ENCODE data around the gene ZNRF3. TPM values are rescaled to one million over a fixed set of nuclear protein-coding genes. Genes with fewer than 3 reads are reported as not detected.
A peak's percentile ranks its signal among the peaks of the same experiment; 100 is the strongest.
"Not testable (repeated sequence)": the region's sequence is repeated elsewhere in the genome, so short reads cannot be mapped to it uniquely, and the experiment has no call there.

The ZNRF3 gene
- total RNA-seq, 1 donor from 2014 or later = 2.6 TPM

- no peak for DNase-seq
Measured at GRCh38 chr22:29012952-29013351, 129.6 kb downstream of the ZNRF3 start.

DNA sequence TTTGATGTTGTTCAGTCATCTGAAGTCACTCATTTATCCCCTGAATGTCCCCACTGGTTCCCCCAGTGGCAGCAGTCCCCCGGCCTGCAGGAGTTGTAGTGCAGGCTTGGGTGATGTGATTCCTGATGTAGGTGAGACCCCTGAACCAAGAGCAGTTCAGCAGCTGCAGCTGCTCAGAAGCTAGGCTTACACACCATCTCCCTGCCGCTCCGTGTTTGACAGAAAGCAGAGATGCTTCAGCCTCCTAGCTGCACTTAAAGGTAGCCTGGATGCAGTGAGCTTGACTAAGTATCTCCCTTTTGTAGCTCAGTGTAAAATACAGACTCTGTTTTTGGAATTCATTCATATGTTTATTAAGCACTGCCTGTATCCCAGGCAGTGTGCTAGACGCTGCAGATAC lies 130.9 kb downstream of the ZNRF3 start:
- DNase-seq = no peak

DNA sequence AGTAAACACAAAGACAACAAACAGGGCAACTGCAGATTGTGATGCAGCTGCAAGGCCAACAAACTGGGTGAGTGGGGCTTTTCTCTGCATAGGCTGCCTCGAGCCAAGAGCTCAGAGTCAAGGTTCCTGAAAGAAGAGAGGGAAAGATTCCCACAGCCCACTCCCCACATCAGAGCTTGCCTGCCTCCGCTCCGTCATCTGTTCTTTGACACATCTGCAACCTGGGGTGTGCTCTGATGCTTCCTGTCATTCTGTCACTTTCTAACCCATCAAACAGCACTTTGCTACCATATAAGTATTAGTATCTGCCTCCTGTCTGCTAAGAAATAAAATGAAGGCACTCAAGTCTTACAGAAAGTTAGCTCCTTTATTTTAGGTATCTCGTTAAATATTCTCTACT lies 131.4 kb downstream of the ZNRF3 start:
- no peak for DNase-seq

GRCh38 chr22:29016067-29016938 lies 132.9 kb downstream of the ZNRF3 start:
- no peak for DNase-seq

- DNase-seq = no peak
Measured at GRCh38 chr22:29018293-29019189, 135.2 kb downstream of the ZNRF3 start.

DNA sequence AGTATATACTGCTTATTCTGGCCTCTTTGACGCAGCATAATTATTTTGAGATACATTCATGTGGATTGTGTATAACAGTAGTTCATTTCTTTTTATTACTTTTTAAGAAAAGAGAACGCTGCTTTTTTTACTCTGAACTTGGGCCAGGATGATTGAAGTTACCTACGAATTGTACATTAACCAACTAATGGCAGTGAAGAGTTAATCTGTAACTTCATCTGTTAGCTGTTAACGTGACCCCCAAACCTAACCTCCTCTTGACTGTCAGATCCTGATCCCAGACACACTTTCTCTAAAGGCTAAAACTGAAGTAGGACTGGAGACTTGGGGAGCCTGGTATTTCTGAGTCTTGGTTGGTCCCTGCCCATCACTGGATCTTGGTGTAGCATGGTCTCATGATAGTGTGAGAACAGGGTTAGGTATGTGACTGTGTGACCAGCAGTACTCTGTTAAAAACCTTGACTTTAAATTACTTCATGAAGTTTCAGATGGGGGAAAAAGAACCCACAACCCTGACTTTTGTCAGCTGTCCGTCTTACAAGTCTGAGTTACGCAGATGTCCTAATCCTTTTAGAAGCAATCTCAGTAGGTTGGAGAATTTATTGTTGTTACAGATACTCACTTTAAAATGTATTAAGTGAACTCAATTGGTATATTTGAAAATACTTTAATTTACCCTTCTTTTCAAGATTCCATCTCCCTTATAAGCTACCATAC lies 138.9 kb downstream of the ZNRF3 start:
- DNase-seq = no peak

GRCh38 chr22:29023172-29023796 lies 139.9 kb downstream of the ZNRF3 start:
- no peak for DNase-seq

- DNase-seq = no peak
Measured at GRCh38 chr22:29026579-29026978, 143.2 kb downstream of the ZNRF3 start.

- no peak for DNase-seq
Measured at GRCh38 chr22:29028468-29028867, 145.1 kb downstream of the ZNRF3 start.

DNA sequence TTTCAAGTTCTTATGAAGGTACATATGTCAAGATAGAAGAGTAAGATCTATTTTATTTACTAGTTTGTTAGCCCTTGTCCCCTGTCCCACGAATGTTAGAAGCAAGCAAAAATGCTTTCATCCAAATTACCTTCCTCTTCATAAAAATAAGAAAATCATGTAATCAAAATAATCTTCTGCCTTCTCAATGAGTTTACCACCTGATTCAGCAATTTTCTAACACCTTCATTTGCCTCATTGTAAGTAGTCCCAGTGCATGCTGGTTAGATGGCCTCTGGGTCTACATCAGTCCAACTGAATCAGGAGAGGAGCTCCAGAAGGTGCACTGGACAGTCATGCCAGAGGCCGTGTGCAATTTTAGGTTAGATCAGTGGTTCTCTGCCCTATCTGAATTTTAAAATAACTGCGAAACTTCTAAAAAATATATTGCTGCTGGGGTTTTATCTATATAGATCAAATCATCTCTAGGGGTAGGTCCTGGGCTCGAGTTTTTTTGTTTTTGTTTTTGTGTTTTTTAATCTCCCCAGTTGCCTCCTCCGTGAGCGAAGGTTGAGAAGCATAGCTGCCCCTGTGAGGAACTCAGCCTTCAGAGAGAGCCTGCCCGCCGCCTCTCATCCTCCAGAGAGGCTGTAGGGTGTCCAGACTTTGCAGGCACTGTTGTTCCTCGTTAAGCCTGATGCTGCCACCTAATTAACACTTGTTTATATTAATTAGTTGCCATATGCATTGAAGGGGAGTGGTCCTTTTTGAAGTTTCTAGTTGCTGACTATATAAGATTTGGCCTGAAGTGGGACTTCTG lies 146.0 kb downstream of the ZNRF3 start:
- no peak for DNase-seq

- peak; percentile 34 for DNase-seq
Measured at GRCh38 chr22:29030016-29030617, 146.7 kb downstream of the ZNRF3 start.

DNA sequence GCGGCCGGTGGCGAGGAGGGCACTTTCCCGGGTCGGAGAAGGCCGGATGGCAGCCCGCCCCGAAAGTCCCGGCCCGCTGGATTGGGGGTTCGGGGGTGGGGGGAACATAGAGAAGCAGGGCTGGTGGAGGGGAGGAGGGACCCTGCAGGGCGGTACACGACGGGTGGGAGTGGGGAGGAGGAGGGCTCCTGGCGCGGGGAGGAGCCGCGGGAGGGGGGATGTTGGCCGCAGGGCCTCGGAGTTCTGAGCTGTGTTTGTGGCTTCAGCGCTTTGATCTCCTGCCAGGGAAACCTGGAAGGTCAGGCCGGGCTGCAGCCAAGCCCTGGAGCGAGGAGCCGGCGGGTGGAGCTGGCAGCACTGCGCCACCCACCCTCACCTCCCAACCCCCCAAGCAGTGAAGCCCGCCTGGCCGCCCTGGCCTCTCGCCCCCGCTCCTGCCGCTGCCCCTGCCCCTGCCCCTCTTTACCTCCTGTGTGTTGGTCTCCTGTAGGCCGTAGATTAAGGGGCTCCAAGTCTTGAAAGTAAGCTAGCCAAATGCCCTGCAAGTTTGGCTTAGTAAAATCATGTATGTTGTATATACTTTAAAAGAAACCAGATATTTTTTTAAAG lies 147.3 kb downstream of the ZNRF3 start:
- DNase-seq = peak; percentile 94

DNA sequence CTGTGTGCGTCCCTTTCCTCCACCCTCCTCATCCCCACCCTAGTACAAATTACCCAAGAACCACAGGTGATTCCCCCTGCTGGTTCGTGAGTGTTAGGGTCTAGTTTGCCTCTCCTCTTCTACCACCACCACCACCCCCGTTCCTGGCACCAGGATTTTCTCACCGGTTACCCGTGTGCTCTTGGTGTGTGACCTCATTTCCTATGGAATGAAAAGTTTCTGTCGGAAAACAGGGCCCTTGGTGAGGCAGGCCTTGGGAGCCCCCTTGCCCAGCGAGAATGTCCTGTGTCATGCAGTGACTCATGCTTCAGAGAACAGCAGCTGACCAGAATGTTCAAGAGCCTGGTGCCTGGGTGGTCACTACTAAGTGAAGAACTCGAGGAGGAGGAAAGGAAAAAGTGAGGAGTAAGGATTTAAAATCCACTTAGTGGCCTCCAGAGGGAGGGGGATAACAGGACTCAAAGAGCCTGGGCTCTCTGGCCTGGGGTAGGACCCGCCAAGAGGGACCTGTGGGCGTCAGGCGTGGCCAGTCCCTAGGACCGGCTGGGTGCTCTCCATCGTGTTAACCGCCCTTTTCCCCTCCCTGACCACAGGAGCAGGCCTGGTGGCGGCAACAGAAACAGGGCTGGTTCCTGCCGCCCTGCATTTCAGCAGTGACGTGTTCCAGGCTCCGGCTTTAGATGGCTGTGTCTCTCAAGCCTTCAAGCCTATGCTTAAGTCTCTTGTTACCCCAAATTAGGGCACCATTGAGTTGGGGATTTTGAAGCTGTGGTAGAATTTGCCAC lies 148.0 kb downstream of the ZNRF3 start:
- peak; percentile 99 for DNase-seq

DNA sequence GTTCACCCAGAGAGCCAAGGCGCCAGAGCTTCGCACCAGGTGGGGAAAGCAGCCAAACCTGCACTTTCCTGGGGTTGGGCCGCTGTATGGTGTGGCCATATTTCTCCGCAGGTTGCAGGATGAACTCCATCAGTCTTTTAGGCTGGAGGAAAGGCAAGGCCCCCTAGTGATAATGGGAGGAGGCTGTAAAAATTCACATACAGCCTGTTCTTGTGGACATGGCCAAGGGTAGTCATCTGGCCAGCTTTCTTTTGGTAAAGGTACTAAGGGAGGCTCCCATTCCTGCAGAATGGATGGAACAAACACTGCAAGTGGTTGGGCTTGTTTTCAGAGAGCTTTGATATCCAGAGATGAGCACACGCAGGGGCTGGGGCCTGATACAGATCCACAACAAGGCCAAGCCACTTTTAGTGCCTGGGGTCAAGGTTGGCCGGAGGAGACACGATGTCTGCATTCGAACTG lies 148.7 kb downstream of the ZNRF3 start:
- DNase-seq = no peak

DNA sequence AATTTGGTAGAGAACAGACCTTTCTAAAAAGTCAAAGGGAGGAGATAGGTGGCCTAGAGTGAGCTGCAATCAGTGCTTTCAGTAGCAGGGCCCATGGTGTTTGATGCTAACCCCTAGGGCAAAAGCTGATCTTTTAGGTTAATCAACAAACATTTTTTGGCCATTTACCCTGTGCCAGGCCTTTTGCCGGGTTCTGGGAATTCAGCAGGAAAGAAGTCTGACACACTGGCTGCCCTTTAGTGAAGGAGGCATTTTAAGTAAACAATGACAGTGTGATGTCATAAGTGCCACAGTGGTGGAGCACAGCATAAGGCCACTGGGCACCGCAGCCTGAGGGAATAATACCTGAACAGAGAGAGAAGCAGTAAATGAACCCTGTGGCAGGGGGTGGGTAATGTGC lies 149.2 kb downstream of the ZNRF3 start:
- DNase-seq = peak; percentile 68

DNA sequence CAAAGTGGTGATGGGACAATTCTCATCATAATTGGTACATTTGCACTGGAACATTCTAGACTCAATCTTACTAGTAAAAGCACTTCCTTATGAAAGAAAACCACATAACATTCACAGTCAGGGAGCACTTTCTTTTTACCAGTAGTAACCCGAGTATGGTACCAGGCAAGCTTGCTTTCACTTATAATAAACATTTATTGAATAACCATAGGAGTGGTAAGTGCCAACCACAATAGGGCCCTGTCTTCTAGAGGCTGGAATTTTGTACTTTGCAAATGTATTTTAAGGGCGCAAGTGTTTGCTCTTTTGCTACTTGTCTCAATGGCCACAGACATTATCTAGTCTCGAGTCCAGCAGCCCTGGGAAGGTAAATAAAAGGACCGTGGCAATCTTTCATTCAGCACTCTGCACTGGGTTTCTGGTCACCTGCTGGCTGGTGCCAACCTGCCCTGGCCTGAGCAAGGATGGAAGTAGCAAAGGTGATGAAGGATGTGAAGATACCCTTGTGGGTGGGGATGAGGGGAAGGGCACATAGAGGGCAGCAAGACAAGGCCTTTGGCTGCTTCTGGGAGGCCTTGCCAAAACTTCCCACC lies 154.1 kb downstream of the ZNRF3 start:
- DNase-seq = no peak

DNA sequence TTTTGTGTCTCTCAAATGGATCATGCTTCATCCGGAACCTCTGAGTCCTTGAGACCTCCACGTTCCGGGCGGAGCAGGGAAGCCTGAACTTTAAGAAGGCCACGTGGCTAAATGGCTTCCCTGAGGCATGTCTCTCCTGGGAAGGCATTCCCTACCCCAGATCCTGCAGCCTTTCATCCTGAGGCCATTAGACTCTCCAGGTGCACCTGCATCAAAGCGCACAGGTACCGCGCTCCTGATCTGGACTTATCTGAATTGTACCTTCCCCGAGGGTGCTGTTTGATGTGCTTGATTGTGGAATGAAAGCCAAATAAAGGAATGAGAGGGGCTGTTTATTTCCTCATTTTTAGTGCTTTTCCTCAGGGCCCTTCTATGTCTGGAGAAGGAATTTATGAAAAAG lies 155.8 kb downstream of the ZNRF3 start:
- DNase-seq = no peak

GRCh38 chr22:29039684-29040083 lies 156.3 kb downstream of the ZNRF3 start:
- DNase-seq = not testable (repeated sequence)
